Smooth muscle cell of the brain vasculature (primary cell): Measurements from ENCODE around the gene MSI2.
"Not testable (repeated sequence)": the region's sequence is repeated elsewhere in the genome, so short reads cannot be mapped to it uniquely, and the experiment has no call there.

Experiments
- DNase-seq: peaks from one replicate; pipeline ENCODE4 v3.0.0-alpha.2; 2012; ENCODE audit warnings: low read depth, low spot score

Gene MSI2

GRCh38 chr17:57480438-57481196, 224.3 kb downstream of the MSI2 start:
- DNase-seq: no peak

GRCh38 chr17:57481910-57482391, 225.6 kb downstream of the MSI2 start:
- DNase-seq: peak; percentile 62

- no peak for DNase-seq
Observed at GRCh38 chr17:57482657-57483056, 226.3 kb downstream of the MSI2 start.

GRCh38 chr17:57484081-57484666, 227.9 kb downstream of the MSI2 start:
- DNase-seq: no peak

GRCh38 chr17:57484826-57485565, 228.7 kb downstream of the MSI2 start:
- no peak for DNase-seq

- no peak for DNase-seq
Observed at GRCh38 chr17:57485566-57485865, 229.2 kb downstream of the MSI2 start.

- DNase-seq: no peak
Observed at GRCh38 chr17:57485916-57486881, 229.9 kb downstream of the MSI2 start.

GRCh38 chr17:57486882-57487301, 230.6 kb downstream of the MSI2 start:
- no peak for DNase-seq

- DNase-seq: no peak
Observed at GRCh38 chr17:57487573-57487972, 231.2 kb downstream of the MSI2 start.

- DNase-seq: no peak
Observed at GRCh38 chr17:57488856-57489255, 232.5 kb downstream of the MSI2 start.

- no peak for DNase-seq
Observed at GRCh38 chr17:57489321-57489720, 233.0 kb downstream of the MSI2 start.

GRCh38 chr17:57490111-57490845, 234.0 kb downstream of the MSI2 start:
- no peak for DNase-seq

- DNase-seq: no peak
Observed at GRCh38 chr17:57490890-57491289, 234.6 kb downstream of the MSI2 start.

- no peak for DNase-seq
Observed at GRCh38 chr17:57493171-57493570, 236.8 kb downstream of the MSI2 start.

- DNase-seq: no peak
Observed at GRCh38 chr17:57493625-57494024, 237.3 kb downstream of the MSI2 start.

GRCh38 chr17:57494443-57494842, 238.1 kb downstream of the MSI2 start:
- DNase-seq: no peak

- DNase-seq: no peak
Observed at GRCh38 chr17:57495771-57496170, 239.4 kb downstream of the MSI2 start.

GRCh38 chr17:57496382-57496781, 240.1 kb downstream of the MSI2 start:
- DNase-seq: no peak

GRCh38 chr17:57498443-57498842, 242.1 kb downstream of the MSI2 start:
- no peak for DNase-seq

- DNase-seq: not testable (repeated sequence)
Observed at GRCh38 chr17:57499221-57499620, 242.9 kb downstream of the MSI2 start.

GRCh38 chr17:57499648-57500049, 243.3 kb downstream of the MSI2 start:
- DNase-seq: no peak
